ENCODE results near the gene CAPN6. TPM values are rescaled to one million over a fixed set of nuclear protein-coding genes. Genes with fewer than 3 reads are reported as not detected.

CAPN6 gene
- total RNA-seq, 4 donors from 2014 or later: 0.06 to 1.1 (median 0.46) TPM

DNA sequence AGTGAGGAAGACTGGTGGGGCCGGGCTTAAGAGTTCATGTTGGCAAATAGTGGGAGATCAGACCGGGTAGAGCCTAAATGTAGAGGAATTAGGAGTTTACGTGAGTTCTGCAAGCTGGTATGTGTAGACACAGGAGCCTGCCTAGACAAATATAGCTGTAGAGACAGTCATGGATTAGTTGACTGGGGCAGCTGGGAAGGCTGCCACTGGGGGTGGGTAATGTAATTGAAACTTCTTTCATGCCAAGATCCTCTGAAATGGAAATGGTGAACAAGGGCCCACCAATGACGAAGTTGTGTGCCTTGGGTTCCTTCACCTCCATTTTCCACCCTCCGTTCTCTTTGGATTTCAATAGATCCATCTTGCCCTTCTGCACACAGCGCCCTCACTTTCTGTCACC, 11.9 kb upstream of the CAPN6 start:
- Histone ChIP-seq H3K4me3 (no peak overlapping the region), H3K27ac (replicated peaks in 1 of 4) (no peak overlapping the region), H3K9me3 (no peaks in the 10 kb centered on the region), H3K4me1 (no peaks in the 10 kb centered on the region), H3K36me3 (no peaks in the 10 kb centered on the region), H3K27me3 (no peaks in the 10 kb centered on the region)
- no peak for DNase-seq (ENCODE audit: extremely low spot score)
- intact Hi-C loops (cut with DNase I): no loop called here
- TF ChIP-seq, protein P1, sequence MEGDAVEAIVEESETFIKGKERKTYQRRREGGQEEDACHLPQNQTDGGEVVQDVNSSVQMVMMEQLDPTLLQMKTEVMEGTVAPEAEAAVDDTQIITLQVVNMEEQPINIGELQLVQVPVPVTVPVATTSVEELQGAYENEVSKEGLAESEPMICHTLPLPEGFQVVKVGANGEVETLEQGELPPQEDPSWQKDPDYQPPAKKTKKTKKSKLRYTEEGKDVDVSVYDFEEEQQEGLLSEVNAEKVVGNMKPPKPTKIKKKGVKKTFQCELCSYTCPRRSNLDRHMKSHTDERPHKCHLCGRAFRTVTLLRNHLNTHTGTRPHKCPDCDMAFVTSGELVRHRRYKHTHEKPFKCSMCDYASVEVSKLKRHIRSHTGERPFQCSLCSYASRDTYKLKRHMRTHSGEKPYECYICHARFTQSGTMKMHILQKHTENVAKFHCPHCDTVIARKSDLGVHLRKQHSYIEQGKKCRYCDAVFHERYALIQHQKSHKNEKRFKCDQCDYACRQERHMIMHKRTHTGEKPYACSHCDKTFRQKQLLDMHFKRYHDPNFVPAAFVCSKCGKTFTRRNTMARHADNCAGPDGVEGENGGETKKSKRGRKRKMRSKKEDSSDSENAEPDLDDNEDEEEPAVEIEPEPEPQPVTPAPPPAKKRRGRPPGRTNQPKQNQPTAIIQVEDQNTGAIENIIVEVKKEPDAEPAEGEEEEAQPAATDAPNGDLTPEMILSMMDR (IDR thresholded peaks at IDR 0.05): no peak
- no peak for TF ChIP-seq EP300 (IDR thresholded peaks at IDR 0.05)
- TF ChIP-seq POLR2A (IDR thresholded peaks at IDR 0.05; ENCODE audit: low read depth): no peak
- no peak for TF ChIP-seq POLR2AphosphoS5 (IDR thresholded peaks at IDR 0.05)
- 76% methylated on average over 6 of the region's 6 CpGs for WGBS

DNA sequence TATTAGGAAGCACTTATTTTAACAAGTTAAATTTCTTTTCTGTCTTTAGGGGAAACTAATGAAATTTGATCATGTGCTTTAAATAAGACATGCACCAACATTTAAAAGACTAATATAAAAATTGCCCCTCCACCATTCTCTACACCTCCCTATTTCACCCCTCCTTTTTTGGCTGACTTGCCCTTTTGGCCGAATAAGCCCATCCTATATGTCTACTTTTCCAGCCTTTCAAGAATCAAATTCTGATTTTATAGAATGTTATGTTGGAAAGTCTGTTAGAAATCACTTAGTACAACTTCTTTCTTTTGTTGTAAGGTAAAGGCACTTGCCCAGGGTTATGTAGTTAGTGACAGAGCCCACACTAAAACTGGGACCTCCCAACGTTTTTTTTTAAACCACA, 1.8 kb downstream of the CAPN6 start:
- 27% methylated on average over 2 of the region's 2 CpGs for WGBS
- no peaks in the 10 kb centered on the region for H3K36me3 ChIP-seq
- H3K4me3 ChIP-seq: no peak overlapping the region
- no peak for DNase-seq (ENCODE audit: extremely low spot score)
- no peaks in the 10 kb centered on the region for H3K27me3 ChIP-seq
- intact Hi-C loops (cut with DNase I): no loop called here
- no peaks in the 10 kb centered on the region for H3K9me3 ChIP-seq
- H3K4me1 ChIP-seq: no peaks in the 10 kb centered on the region
- TF ChIP-seq EP300 (IDR thresholded peaks at IDR 0.05): no peak
- no peak overlapping the region for H3K27ac ChIP-seq (replicated peaks in 1 of 4)

DNA sequence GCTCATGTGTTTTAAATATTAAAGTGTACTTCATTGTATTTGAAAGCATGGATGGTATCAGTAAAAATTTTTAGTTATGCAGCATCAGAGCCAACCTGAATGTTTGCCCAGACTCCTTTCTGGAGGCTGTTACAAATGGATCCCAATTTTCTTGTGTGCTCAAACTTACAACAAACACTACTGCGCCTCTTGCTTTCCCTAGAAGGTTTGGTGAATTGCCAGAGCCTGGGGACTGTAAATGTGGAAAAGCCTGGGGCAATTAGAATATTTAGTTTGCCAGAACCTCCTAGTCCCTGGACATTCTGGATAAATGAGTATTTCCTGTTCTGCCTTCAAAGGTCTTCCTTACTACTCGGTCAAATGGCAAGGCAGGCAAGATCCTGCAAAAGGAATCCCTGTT, 4.8 kb downstream of the CAPN6 start:
- Histone ChIP-seq H3K27ac (replicated peaks in 1 of 4) (no peak overlapping the region), H3K4me1 (no peaks in the 10 kb centered on the region), H3K27me3 (no peaks in the 10 kb centered on the region), H3K9me3 (no peaks in the 10 kb centered on the region), H3K36me3 (no peaks in the 10 kb centered on the region), H3K4me3 (no peak overlapping the region)
- DNase-seq (ENCODE audit: extremely low spot score): no peak
- intact Hi-C loops (cut with DNase I): no loop called here
- no peak for TF ChIP-seq POLR2AphosphoS5 (IDR thresholded peaks at IDR 0.05)
- TF ChIP-seq POLR2A (IDR thresholded peaks at IDR 0.05; ENCODE audit: low read depth): no peak
- TF ChIP-seq EP300 (IDR thresholded peaks at IDR 0.05): no peak
- TF ChIP-seq, protein P1 (IDR thresholded peaks at IDR 0.05): no peak
- WGBS: 58% methylated on average over 2 of the region's 2 CpGs

DNA sequence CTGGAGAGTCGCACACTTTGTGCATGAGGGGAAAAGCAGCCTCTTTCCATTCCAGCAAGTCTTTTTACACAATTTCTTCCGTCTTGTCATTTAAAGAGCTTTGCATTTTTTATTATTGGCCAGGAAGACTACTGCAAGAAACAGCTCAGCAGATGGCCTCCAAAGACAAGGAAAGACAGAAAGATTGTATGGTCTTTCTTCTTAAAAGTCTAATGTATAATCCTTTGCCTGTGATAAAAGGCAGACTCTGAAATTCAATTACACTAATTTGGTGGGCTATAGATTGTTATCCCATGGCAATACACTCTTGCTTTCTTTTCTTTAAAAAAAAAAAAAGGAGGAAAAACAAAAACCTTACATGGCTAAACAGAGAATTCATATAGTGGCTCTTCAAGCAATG, 5.9 kb downstream of the CAPN6 start:
- H3K4me1 ChIP-seq: no peaks in the 10 kb centered on the region
- TF ChIP-seq EP300 (IDR thresholded peaks at IDR 0.05) (no peak), POLR2A (IDR thresholded peaks at IDR 0.05; ENCODE audit: low read depth) (no peak), POLR2AphosphoS5 (IDR thresholded peaks at IDR 0.05) (no peak)
- TF ChIP-seq, protein P1 (IDR thresholded peaks at IDR 0.05): no peak
- DNase-seq (ENCODE audit: extremely low spot score): no peak
- H3K9me3 ChIP-seq: no peaks in the 10 kb centered on the region
- WGBS: 62% methylated on average over 2 of the region's 2 CpGs
- H3K27me3 ChIP-seq: no peaks in the 10 kb centered on the region
- no peak overlapping the region for H3K27ac ChIP-seq (replicated peaks in 1 of 4)
- no peaks in the 10 kb centered on the region for H3K36me3 ChIP-seq
- intact Hi-C loops (cut with DNase I): no loop called here
- no peak overlapping the region for H3K4me3 ChIP-seq

DNA sequence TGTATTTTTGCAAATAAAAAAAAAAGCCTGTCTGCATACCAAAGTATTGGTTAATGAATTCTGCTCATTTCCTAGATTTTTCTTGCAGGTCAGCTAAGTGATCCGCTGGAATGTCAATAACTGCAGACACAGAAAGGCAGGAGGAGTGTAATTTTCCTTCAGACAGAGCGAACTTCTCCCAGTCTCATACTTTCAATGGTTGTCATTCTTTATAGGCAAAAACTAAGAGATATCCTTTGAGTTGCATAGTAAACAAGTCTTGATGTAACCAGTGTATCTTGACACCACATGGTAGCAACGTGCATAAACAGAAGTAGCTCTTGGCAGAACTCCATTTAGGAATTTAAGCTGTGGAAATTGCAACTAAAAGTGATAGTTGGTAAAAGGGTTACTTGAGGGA, 8.2 kb downstream of the CAPN6 start:
- Histone ChIP-seq H3K4me1 (no peaks in the 10 kb centered on the region), H3K27ac (replicated peaks in 1 of 4) (no peak overlapping the region), H3K36me3 (no peaks in the 10 kb centered on the region), H3K27me3 (no peaks in the 10 kb centered on the region), H3K9me3 (no peaks in the 10 kb centered on the region), H3K4me3 (no peak overlapping the region)
- TF ChIP-seq POLR2A (IDR thresholded peaks at IDR 0.05; ENCODE audit: low read depth) (no peak), POLR2AphosphoS5 (IDR thresholded peaks at IDR 0.05) (no peak)
- TF ChIP-seq, protein P1 (IDR thresholded peaks at IDR 0.05): no peak
- intact Hi-C loops (cut with DNase I): no loop called here
- WGBS: 56% methylated on average over 3 of the region's 3 CpGs
- DNase-seq (ENCODE audit: extremely low spot score): no peak

Measured in esophagus muscularis mucosa (tissue), 4 donors.